ENCODE results near the gene PTPRG. TPM values are rescaled to one million over a fixed set of nuclear protein-coding genes. Genes with fewer than 3 reads are reported as not detected.

The PTPRG gene
- total RNA-seq, 4 donors from 2014 or later: 21.1 to 54.2 (median 30.6) TPM

GRCh38 chr3:62025913-62026312, 464.5 kb downstream of the PTPRG start:
- Histone ChIP-seq H3K4me3 (no peak overlapping the region), H3K27ac (no peak overlapping the region), H3K9me3 (no peaks in the 10 kb centered on the region), H3K36me3 (no peaks in the 10 kb centered on the region), H3K27me3 (no peaks in the 10 kb centered on the region), H3K4me1 (peaks cover 6 to 10% of the 10 kb centered on the region in 2 donors)
- in situ Hi-C loops (cut with MboI; ENCODE audit: low sequenced_read_pairs in 4 of 4) (no loop called here), intact Hi-C loops (cut with DNase I; ENCODE audit: low total_unique reads) (no loop called here)
- DNase-seq: no peak
- TF ChIP-seq POLR2A (IDR thresholded peaks at IDR 0.05): no peak
- TF ChIP-seq, protein P1, sequence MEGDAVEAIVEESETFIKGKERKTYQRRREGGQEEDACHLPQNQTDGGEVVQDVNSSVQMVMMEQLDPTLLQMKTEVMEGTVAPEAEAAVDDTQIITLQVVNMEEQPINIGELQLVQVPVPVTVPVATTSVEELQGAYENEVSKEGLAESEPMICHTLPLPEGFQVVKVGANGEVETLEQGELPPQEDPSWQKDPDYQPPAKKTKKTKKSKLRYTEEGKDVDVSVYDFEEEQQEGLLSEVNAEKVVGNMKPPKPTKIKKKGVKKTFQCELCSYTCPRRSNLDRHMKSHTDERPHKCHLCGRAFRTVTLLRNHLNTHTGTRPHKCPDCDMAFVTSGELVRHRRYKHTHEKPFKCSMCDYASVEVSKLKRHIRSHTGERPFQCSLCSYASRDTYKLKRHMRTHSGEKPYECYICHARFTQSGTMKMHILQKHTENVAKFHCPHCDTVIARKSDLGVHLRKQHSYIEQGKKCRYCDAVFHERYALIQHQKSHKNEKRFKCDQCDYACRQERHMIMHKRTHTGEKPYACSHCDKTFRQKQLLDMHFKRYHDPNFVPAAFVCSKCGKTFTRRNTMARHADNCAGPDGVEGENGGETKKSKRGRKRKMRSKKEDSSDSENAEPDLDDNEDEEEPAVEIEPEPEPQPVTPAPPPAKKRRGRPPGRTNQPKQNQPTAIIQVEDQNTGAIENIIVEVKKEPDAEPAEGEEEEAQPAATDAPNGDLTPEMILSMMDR (IDR thresholded peaks at IDR 0.05 in 4 of 5, conservative IDR thresholded peaks at IDR 0.05 in 1 of 5): no peak
- ATAC-seq: no peak

DNA sequence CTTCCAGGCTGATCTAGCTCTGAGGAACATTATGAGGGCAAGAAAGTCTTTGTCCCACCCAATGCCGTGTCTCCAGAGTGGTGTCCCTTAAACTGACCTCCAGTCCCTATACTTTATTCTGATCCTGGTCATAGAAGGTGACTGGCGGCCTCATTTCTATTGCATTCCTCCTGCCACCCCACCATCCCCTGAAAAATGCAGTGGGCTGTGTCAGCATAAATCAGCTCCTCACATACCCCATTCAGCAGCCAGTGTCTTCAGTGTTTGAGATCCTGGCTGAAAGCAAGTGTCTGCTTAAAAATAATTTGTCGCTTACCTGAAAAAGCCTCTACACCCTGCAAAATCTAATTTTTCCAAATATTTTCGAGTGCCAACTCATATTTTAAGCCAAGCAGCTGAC, 465.9 kb downstream of the PTPRG start:
- intact Hi-C loops (cut with DNase I; ENCODE audit: low total_unique reads) (no loop called here), in situ Hi-C loops (cut with MboI; ENCODE audit: low sequenced_read_pairs in 4 of 4) (no loop called here)
- DNase-seq: no peak
- H3K9me3 ChIP-seq: no peaks in the 10 kb centered on the region
- TF ChIP-seq, protein P1 (IDR thresholded peaks at IDR 0.05 in 4 of 5, conservative IDR thresholded peaks at IDR 0.05 in 1 of 5): no peak
- no peak for ATAC-seq
- no peak overlapping the region for H3K27ac ChIP-seq
- H3K4me1 ChIP-seq: peaks cover 6 to 10% of the 10 kb centered on the region in 2 donors
- no peaks in the 10 kb centered on the region for H3K36me3 ChIP-seq
- no peaks in the 10 kb centered on the region for H3K27me3 ChIP-seq
- no peak overlapping the region for H3K4me3 ChIP-seq

GRCh38 chr3:62027796-62028195, 466.4 kb downstream of the PTPRG start:
- DNase-seq (no peak), ATAC-seq (no peak)
- in situ Hi-C loops (cut with MboI; ENCODE audit: low sequenced_read_pairs in 4 of 4) (no loop called here), intact Hi-C loops (cut with DNase I; ENCODE audit: low total_unique reads) (no loop called here)
- H3K36me3 ChIP-seq: no peaks in the 10 kb centered on the region
- H3K4me3 ChIP-seq: no peak overlapping the region
- no peak overlapping the region for H3K27ac ChIP-seq
- H3K9me3 ChIP-seq: no peaks in the 10 kb centered on the region
- TF ChIP-seq, protein P1 (IDR thresholded peaks at IDR 0.05 in 4 of 5, conservative IDR thresholded peaks at IDR 0.05 in 1 of 5): no peak
- TF ChIP-seq POLR2A (IDR thresholded peaks at IDR 0.05): no peak
- no peaks in the 10 kb centered on the region for H3K27me3 ChIP-seq
- peaks cover 6 to 10% of the 10 kb centered on the region in 2 donors for H3K4me1 ChIP-seq

DNA sequence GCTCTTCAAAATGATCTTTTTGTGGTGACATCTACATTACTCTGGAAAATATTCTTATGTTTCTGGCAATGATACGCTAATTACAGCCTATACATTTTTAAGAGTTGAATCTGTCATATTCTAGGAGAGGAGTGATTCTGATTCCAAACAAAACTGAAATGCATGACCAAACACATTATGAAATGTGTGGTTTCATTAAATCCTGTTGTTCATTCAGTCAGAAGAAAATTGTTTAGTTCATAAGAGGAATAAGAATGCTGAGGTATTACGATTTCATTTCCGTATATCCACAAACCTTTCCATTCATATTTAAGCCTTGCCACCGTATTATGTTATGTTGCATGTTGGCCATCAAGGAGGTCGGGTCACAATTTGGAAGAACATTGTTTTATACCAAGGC, 466.9 kb downstream of the PTPRG start:
- TF ChIP-seq, protein P1 (IDR thresholded peaks at IDR 0.05 in 4 of 5, conservative IDR thresholded peaks at IDR 0.05 in 1 of 5): no peak
- no peak for TF ChIP-seq POLR2A (IDR thresholded peaks at IDR 0.05)
- no peaks in the 10 kb centered on the region for H3K36me3 ChIP-seq
- DNase-seq: no peak
- no peaks in the 10 kb centered on the region for H3K9me3 ChIP-seq
- no peak overlapping the region for H3K4me3 ChIP-seq
- in situ Hi-C loops (cut with MboI; ENCODE audit: low sequenced_read_pairs in 4 of 4): no loop called here
- ATAC-seq: no peak
- no peaks in the 10 kb centered on the region for H3K27me3 ChIP-seq
- H3K4me1 ChIP-seq: peaks cover 6 to 10% of the 10 kb centered on the region in 2 donors
- intact Hi-C loops (cut with DNase I; ENCODE audit: low total_unique reads): no loop called here
- H3K27ac ChIP-seq: no peak overlapping the region

DNA sequence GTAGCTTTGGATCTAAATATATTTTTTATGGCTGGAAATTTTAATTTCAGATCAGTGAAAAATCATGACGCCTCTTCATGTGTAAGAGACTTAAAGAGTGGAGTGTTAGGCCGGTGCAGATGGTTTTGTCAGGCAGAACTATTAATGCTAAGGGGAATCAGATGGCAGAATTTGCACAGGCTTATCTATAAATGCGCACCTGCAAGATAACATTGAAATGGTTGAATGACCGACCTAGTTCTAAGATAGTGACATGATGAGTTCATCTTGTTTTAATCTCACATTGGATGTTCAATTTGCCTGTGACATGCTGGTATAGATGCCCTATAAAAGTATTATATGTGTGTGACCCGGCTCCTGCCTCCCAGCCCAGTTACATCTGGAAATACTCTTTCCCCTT, 471.4 kb downstream of the PTPRG start:
- Histone ChIP-seq H3K4me1 (peaks cover 12 to 21% of the 10 kb centered on the region in 2 donors), H3K36me3 (no peaks in the 10 kb centered on the region), H3K4me3 (no peak overlapping the region), H3K27ac (no peak overlapping the region), H3K9me3 (no peaks in the 10 kb centered on the region), H3K27me3 (no peaks in the 10 kb centered on the region)
- ATAC-seq (no peak), DNase-seq (no peak)
- no peak for TF ChIP-seq POLR2A (IDR thresholded peaks at IDR 0.05)
- TF ChIP-seq, protein P1 (IDR thresholded peaks at IDR 0.05 in 4 of 5, conservative IDR thresholded peaks at IDR 0.05 in 1 of 5): no peak
- in situ Hi-C loops (cut with MboI; ENCODE audit: low sequenced_read_pairs in 4 of 4) (no loop called here), intact Hi-C loops (cut with DNase I; ENCODE audit: low total_unique reads) (no loop called here)
